RCC 7860 (cell line): ENCODE data around the gene ATP4B.

Source experiments
- DNase-seq: peaks from one replicate; pipeline ENCODE4 v3.0.0-alpha.2; 2015; ENCODE audit warnings: low spot score
- FAIRE-seq: peaks from 2 replicates; lab custom pipeline; 2012; peaks lifted over from hg19 to GRCh38; lab: Jason Lieb, UNC

The ATP4B gene

GRCh38 chr13:113657851-113658741 is at the start of gene ATP4B:
TSS of gene ATP4B (minus strand) at chr13:113658198. CDS start at chr13:113658144, 54 bp downstream.
- FAIRE-seq (no peak), DNase-seq (no peak)

- DNase-seq (no peak), FAIRE-seq (no peak)
These were observed 14.1 kb upstream of the ATP4B start for GRCh38 chr13:113672002-113672651.

- DNase-seq (no peak), FAIRE-seq (no peak)
These were observed 13.3 kb upstream of the ATP4B start for GRCh38 chr13:113671066-113672001.

GRCh38 chr13:113670541-113670940 is 12.5 kb upstream of the ATP4B start:
- FAIRE-seq, result no peak
- no peak for DNase-seq

GRCh38 chr13:113669755-113670341 is 11.8 kb upstream of the ATP4B start:
- no peak for DNase-seq

GRCh38 chr13:113669231-113669754 is 11.3 kb upstream of the ATP4B start:
- DNase-seq (no peak), FAIRE-seq (no peak)

More at GRCh38 chr13:113669755-113670341, 11.8 kb upstream of the ATP4B start:
- FAIRE-seq, result no peak

- FAIRE-seq, result no peak
- DNase-seq, result no peak
These were observed 10.5 kb upstream of the ATP4B start for GRCh38 chr13:113668491-113668971.

GRCh38 chr13:113667771-113668490 is 9.9 kb upstream of the ATP4B start:
- DNase-seq, result no peak
- FAIRE-seq, result no peak

- FAIRE-seq, result no peak
- DNase-seq, result no peak
These were observed 9.1 kb upstream of the ATP4B start, which contains the start of gene GRK1 for GRCh38 chr13:113666951-113667701. TSS of gene GRK1 (plus strand) at chr13:113667219. CDS start at chr13:113667387, 168 bp downstream.

- no peak for DNase-seq
- FAIRE-seq, result no peak
These were observed 8.3 kb upstream of the ATP4B start for GRCh38 chr13:113666329-113666670.

- DNase-seq, result no peak
- FAIRE-seq, result no peak
These were observed 7.8 kb upstream of the ATP4B start for GRCh38 chr13:113665597-113666328.

GRCh38 chr13:113664751-113665596 is 7.0 kb upstream of the ATP4B start:
- DNase-seq (no peak), FAIRE-seq (no peak)

- FAIRE-seq (no peak), DNase-seq (no peak)
These were observed 5.9 kb upstream of the ATP4B start for GRCh38 chr13:113663934-113664333.

GRCh38 chr13:113661509-113661908 is 3.5 kb upstream of the ATP4B start:
- FAIRE-seq (no peak), DNase-seq (no peak)

GRCh38 chr13:113660066-113660465 is 2.1 kb upstream of the ATP4B start:
- no peak for FAIRE-seq
- DNase-seq, result no peak

- FAIRE-seq, result no peak
These were observed 1.3 kb upstream of the ATP4B start for GRCh38 chr13:113659337-113659736.

GRCh38 chr13:113658836-113659235 is 838 bp upstream of the ATP4B start:
- no peak for DNase-seq
- no peak for FAIRE-seq

More at GRCh38 chr13:113659337-113659736, 1.3 kb upstream of the ATP4B start:
- no peak for DNase-seq
